Endodermal cell (in vitro differentiated cells): ENCODE data around the gene GJC2. TPM values are rescaled to one million over a fixed set of nuclear protein-coding genes. Genes with fewer than 3 reads are reported as not detected.

Source experiments
- DNase-seq: peaks from one replicate; pipeline ENCODE4 v3.0.0-alpha.2; 2017
- H3K27ac ChIP-seq: 2 replicates; pipeline ENCODE4 v1.5.1; 2013; ENCODE audit warnings: mild to moderate bottlenecking, low read depth, low read length, moderate library complexity
- H3K27me3 ChIP-seq: 2 replicates; pipeline ENCODE4 v1.6.1; 2013; ENCODE audit warnings: mild to moderate bottlenecking, low read length, moderate library complexity; ENCODE audit not compliant: insufficient read depth, control insufficient read depth, poor library complexity, severe bottlenecking
- H3K36me3 ChIP-seq: 2 replicates; pipeline ENCODE4 v1.7.0; 2013; ENCODE audit warnings: mild to moderate bottlenecking, low read length, moderate library complexity; ENCODE audit not compliant: control insufficient read depth, insufficient read depth
- H3K4me1 ChIP-seq: one replicate; pipeline ENCODE4 v1.7.0; 2013; ENCODE audit warnings: low read length; ENCODE audit not compliant: control insufficient read depth, insufficient read depth
- H3K4me3 ChIP-seq: 2 replicates; pipeline ENCODE4 v1.5.1; 2013; ENCODE audit warnings: mild to moderate bottlenecking, low read length, moderate library complexity
- H3K9ac ChIP-seq: 2 replicates; pipeline ENCODE4 v1.6.1; 2013; ENCODE audit warnings: mild to moderate bottlenecking, low read length, moderate library complexity; ENCODE audit not compliant: poor library complexity, severe bottlenecking; ENCODE audit errors: extremely low read depth
- H3K9me3 ChIP-seq: 2 replicates; pipeline ENCODE4 v1.6.1; 2013; ENCODE audit warnings: mild to moderate bottlenecking, low read length, moderate library complexity; ENCODE audit not compliant: control insufficient read depth
- H3K27ac Mint-ChIP-seq: 2 replicates; pipeline ENCODE4 v1.8.0; 2020; ENCODE audit warnings: mixed read lengths
- H3K27me3 Mint-ChIP-seq: 2 replicates; pipeline ENCODE4 v1.8.0; 2021; ENCODE audit warnings: mild to moderate bottlenecking, mixed read lengths; ENCODE audit not compliant: insufficient read depth
- H3K36me3 Mint-ChIP-seq: 2 replicates; pipeline ENCODE4 v1.8.0; 2020; ENCODE audit warnings: low read depth, mixed read lengths
- H3K4me1 Mint-ChIP-seq: 2 replicates; pipeline ENCODE4 v1.8.0; 2020; ENCODE audit warnings: mixed read lengths
- H3K4me3 Mint-ChIP-seq: 2 replicates; pipeline ENCODE4 v1.8.0; 2020; ENCODE audit warnings: mild to moderate bottlenecking, moderate library complexity, mixed read lengths
- H3K9me3 Mint-ChIP-seq: 2 replicates; pipeline ENCODE4 v1.8.0; 2020; ENCODE audit warnings: mild to moderate bottlenecking, mixed read lengths
- WGBS, 2 experiments: methylation state at CpG; one replicate each; pipeline versions ENCODE4 v1.1.5 to v1.1.7; 2013; ENCODE audit warnings: missing lambda C conversion rate in 2 of 2, mixed read lengths in 1 of 2; ENCODE audit not compliant: insufficient coverage in 1 of 2, insufficient read length in 1 of 2; 5-methylcytosine and 5-hydroxymethylcytosine counted together
- total RNA-seq, 2 donors: library from RNA; stranded (reverse); fragmentation: NEBNext Ultra II Directional in 1 of 2; extraction: Animal tissue kit (Norgen Biotek cat#: 25700) in 1 of 2; gene quantifications; 2 replicates in 1 of 2; 3 replicates in 1 of 2; pipeline ENCODE4 v1.2.1, GENCODE V29; 2021
- TF ChIP-seq, protein P1 (sequence below): fragments of 200-600 bp; sonication (generic); conservative IDR thresholded peaks from 2 replicates; pipeline ENCODE4 v1.5.0; 2021; ENCODE audit warnings: antibody characterized with exemption, mild to moderate bottlenecking

The GJC2 gene
- total RNA-seq, 2 donors from 2014 or later = 0.53 to 0.60 TPM

DNA sequence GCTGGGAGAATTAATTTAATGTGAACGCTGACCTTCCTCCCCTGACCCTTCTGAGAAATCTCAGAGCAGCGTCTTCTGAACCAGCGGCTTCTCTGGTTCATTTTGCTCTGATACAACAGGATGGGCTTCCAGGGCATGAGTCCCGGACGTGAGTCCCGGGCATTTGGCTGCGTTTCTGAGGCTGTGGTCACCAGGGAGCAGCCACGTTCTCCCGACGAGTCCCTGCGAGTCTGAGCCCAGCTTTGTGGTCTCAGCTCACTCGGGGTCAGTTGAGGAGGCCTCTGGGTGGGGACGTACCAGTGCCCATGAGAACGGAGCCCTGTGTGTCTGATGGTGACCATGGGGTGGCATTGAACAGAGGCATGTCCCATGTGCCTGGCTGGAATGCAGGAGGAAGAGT lies 40.5 kb downstream of the GJC2 start:
- TF ChIP-seq, protein P1, sequence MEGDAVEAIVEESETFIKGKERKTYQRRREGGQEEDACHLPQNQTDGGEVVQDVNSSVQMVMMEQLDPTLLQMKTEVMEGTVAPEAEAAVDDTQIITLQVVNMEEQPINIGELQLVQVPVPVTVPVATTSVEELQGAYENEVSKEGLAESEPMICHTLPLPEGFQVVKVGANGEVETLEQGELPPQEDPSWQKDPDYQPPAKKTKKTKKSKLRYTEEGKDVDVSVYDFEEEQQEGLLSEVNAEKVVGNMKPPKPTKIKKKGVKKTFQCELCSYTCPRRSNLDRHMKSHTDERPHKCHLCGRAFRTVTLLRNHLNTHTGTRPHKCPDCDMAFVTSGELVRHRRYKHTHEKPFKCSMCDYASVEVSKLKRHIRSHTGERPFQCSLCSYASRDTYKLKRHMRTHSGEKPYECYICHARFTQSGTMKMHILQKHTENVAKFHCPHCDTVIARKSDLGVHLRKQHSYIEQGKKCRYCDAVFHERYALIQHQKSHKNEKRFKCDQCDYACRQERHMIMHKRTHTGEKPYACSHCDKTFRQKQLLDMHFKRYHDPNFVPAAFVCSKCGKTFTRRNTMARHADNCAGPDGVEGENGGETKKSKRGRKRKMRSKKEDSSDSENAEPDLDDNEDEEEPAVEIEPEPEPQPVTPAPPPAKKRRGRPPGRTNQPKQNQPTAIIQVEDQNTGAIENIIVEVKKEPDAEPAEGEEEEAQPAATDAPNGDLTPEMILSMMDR = no peak
- Mint-ChIP-seq H3K4me3 (no peak overlapping the region), H3K36me3 (no peaks in the 10 kb centered on the region), H3K4me1 (peaks cover 4% of the 10 kb centered on the region), H3K27me3 (peaks cover 11% of the 10 kb centered on the region), H3K9me3 (peaks cover 2% of the 10 kb centered on the region), H3K27ac (no peak overlapping the region)
- Histone ChIP-seq H3K4me1 (no peaks in the 10 kb centered on the region), H3K36me3 (no peaks in the 10 kb centered on the region), H3K27ac (no peak overlapping the region), H3K9me3 (no peaks in the 10 kb centered on the region), H3K4me3 (no peak overlapping the region), H3K9ac (no peak overlapping the region), H3K27me3 (no peaks in the 10 kb centered on the region)
- 92 to 93% methylated on average over 14 of the region's 14 CpGs for WGBS, 2 experiments
- DNase-seq = no peak

DNA sequence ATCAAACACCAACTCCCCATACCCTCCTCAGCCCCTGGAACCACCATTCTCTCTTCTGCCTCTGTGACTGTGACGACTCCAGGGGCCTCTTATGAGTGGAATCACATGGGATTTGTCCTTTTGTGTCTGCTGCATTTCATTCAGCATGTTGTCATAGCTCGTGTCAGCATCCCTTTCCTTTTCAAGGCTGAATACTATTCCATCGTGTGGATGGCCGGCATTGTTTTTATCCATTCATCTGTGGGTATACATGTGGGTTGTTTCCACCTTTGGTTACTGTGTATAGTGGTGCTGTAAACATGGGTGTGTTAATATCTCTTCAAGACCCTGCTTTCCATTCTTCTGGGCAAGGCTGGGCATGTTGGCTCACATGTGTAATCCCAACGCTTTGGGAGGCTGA lies 41.0 kb downstream of the GJC2 start:
- Histone ChIP-seq H3K27me3 (no peaks in the 10 kb centered on the region), H3K36me3 (no peaks in the 10 kb centered on the region), H3K9ac (no peak overlapping the region), H3K27ac (no peak overlapping the region), H3K4me1 (no peaks in the 10 kb centered on the region), H3K9me3 (no peaks in the 10 kb centered on the region), H3K4me3 (no peak overlapping the region)
- no peak for DNase-seq
- peaks cover 1% of the 10 kb centered on the region for H3K4me1 Mint-ChIP-seq
- H3K36me3 Mint-ChIP-seq = no peaks in the 10 kb centered on the region
- peaks cover 14% of the 10 kb centered on the region for H3K27me3 Mint-ChIP-seq
- no peak overlapping the region for H3K4me3 Mint-ChIP-seq
- WGBS, 2 experiments = 89 to 93% methylated on average over 2 to 5 of the region's 5 CpGs
- peaks cover 7% of the 10 kb centered on the region for H3K9me3 Mint-ChIP-seq
- TF ChIP-seq, protein P1 = no peak
- no peak overlapping the region for H3K27ac Mint-ChIP-seq

DNA sequence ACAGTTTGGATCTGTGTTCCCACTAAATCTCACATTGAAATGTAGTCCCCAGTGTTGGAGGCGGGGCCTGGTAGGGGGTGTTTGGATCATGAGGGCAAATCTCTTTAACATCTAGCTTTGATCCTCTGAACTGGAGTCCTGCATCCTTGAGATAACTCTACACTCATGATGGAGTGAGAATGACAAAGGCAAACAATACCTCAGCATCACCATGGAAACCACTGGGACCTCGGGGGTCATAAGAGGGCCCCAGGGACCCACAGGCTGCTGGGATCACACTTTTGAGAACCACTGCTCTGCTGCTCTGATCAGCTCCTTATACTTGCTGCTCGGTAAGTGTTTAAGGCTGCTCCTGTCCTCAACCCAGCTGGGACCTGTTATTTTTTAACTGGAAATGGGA lies 44.7 kb downstream of the GJC2 start:
- no peaks in the 10 kb centered on the region for H3K4me1 Mint-ChIP-seq
- Histone ChIP-seq H3K9me3 (peaks cover 12% of the 10 kb centered on the region), H3K4me3 (no peak overlapping the region), H3K4me1 (no peaks in the 10 kb centered on the region), H3K9ac (no peak overlapping the region), H3K36me3 (no peaks in the 10 kb centered on the region), H3K27me3 (no peaks in the 10 kb centered on the region), H3K27ac (no peak overlapping the region)
- no peak for DNase-seq
- H3K36me3 Mint-ChIP-seq = peaks cover 8% of the 10 kb centered on the region
- 78 to 88% methylated on average over 1 to 3 of the region's 3 CpGs for WGBS, 2 experiments
- peaks cover 17% of the 10 kb centered on the region for H3K27me3 Mint-ChIP-seq
- no peak overlapping the region for H3K27ac Mint-ChIP-seq
- TF ChIP-seq, protein P1 = no peak
- H3K9me3 Mint-ChIP-seq = peaks cover 28% of the 10 kb centered on the region
- H3K4me3 Mint-ChIP-seq = no peak overlapping the region
